ENCODE results near the gene SEC61B.

DNA sequence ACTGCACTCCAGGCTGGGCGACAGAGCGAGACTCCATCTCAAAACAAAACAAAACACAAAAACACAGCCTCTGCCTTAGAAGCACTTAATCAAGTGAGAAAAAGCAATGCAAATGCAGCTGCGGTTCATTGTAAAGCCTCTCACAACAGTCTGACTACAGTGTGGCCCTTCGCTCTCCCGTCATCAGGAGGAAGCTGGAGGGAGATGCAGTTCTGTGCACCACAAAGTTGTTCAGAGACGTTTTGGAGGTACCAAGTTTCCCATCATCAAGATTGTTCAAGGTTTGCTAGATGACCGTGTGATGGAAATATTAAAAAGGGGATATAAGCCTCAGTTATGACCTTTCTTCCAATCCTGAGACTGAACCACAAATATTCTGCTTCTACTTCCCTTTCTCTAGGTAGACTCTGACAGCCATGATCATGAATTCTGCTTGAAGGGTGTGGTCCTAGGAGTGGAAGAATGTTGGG, 40.9 kb downstream of the SEC61B start:
- TF ChIP-seq ELF4 (IDR thresholded peaks at IDR 0.05) (no peak), BHLHE40 (IDR thresholded peaks at IDR 0.05; ENCODE audit: borderline replicate concordance) (no peak)
